Stimulated activated CD4-positive, alpha-beta T cell treated with anti-CD3 and anti-CD28 coated beads, Interleukin-4, amount 100 ng/mL, for 1 hour (primary cell): ENCODE measurements around the gene ARHGEF10L.
"Not testable (repeated sequence)": the region's sequence is repeated elsewhere in the genome, so short reads cannot be mapped to it uniquely, and the experiment has no call there.

Experiments used
- DNase-seq: peaks from one replicate; pipeline ENCODE4 v3.0.0-alpha.2; 2020

Gene ARHGEF10L

GRCh38 chr1:17616731-17617279 lies 77.3 kb downstream of the ARHGEF10L start:
- DNase-seq, result no peak

GRCh38 chr1:17617787-17618557 lies 78.5 kb downstream of the ARHGEF10L start:
- no peak for DNase-seq

- DNase-seq, result no peak
Measured at GRCh38 chr1:17618558-17619247, 79.2 kb downstream of the ARHGEF10L start.

GRCh38 chr1:17620448-17620847 lies 81.0 kb downstream of the ARHGEF10L start:
- no peak for DNase-seq

- DNase-seq, result no peak
Measured at GRCh38 chr1:17621691-17622090, 82.2 kb downstream of the ARHGEF10L start.

- no peak for DNase-seq
Measured at GRCh38 chr1:17622823-17623222, 83.3 kb downstream of the ARHGEF10L start.

- DNase-seq, result no peak
Measured at GRCh38 chr1:17624611-17625233, 85.2 kb downstream of the ARHGEF10L start.

- DNase-seq, result no peak
Measured at GRCh38 chr1:17627239-17628052, 87.9 kb downstream of the ARHGEF10L start.

- DNase-seq, result not testable (repeated sequence)
Measured at GRCh38 chr1:17629046-17629445, 89.5 kb downstream of the ARHGEF10L start.

GRCh38 chr1:17629460-17629859 lies 90.0 kb downstream of the ARHGEF10L start:
- no peak for DNase-seq

GRCh38 chr1:17630048-17630830 lies 90.7 kb downstream of the ARHGEF10L start:
- no peak for DNase-seq

- no peak for DNase-seq
Measured at GRCh38 chr1:17630986-17631385, 91.5 kb downstream of the ARHGEF10L start.

- no peak for DNase-seq
Measured at GRCh38 chr1:17631410-17631809, 91.9 kb downstream of the ARHGEF10L start.

GRCh38 chr1:17632106-17632505 lies 92.6 kb downstream of the ARHGEF10L start:
- no peak for DNase-seq

GRCh38 chr1:17632541-17633184 lies 93.2 kb downstream of the ARHGEF10L start:
- no peak for DNase-seq

- no peak for DNase-seq
Measured at GRCh38 chr1:17633654-17634053, 94.2 kb downstream of the ARHGEF10L start.

GRCh38 chr1:17635276-17635675 lies 95.8 kb downstream of the ARHGEF10L start:
- no peak for DNase-seq

- DNase-seq, result no peak
Measured at GRCh38 chr1:17635811-17636210, 96.3 kb downstream of the ARHGEF10L start.

GRCh38 chr1:17636612-17637011 lies 97.1 kb downstream of the ARHGEF10L start:
- no peak for DNase-seq

- DNase-seq, result no peak
Measured at GRCh38 chr1:17637055-17637454, 97.6 kb downstream of the ARHGEF10L start.

GRCh38 chr1:17639703-17640340 lies 100.3 kb downstream of the ARHGEF10L start:
- no peak for DNase-seq
